Measurements from ENCODE around the gene SPARC.
"Not testable (repeated sequence)": the region's sequence is repeated elsewhere in the genome, so short reads cannot be mapped to it uniquely, and the experiment has no call there.

SPARC gene

DNA sequence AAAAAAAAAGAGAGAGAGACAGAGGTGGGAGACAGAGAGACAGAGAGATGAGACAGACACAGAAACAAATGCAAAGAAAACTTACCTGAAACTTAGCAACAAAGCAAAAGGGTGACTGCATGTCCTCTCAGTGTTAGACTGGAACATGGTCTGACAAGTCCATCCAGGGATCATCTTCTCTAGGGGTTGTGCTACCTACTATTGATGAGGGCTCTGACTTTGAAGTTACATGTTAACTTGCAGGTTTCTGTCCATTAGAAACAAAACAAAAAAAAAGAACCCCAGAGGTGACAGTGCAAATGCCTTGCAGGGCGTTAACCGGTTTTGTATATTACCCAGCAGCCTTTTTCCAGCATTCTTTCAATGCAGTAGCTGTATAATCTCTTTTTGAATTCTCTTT lies 13.6 kb upstream of the SPARC start:
- DNase-seq = no peak

DNA sequence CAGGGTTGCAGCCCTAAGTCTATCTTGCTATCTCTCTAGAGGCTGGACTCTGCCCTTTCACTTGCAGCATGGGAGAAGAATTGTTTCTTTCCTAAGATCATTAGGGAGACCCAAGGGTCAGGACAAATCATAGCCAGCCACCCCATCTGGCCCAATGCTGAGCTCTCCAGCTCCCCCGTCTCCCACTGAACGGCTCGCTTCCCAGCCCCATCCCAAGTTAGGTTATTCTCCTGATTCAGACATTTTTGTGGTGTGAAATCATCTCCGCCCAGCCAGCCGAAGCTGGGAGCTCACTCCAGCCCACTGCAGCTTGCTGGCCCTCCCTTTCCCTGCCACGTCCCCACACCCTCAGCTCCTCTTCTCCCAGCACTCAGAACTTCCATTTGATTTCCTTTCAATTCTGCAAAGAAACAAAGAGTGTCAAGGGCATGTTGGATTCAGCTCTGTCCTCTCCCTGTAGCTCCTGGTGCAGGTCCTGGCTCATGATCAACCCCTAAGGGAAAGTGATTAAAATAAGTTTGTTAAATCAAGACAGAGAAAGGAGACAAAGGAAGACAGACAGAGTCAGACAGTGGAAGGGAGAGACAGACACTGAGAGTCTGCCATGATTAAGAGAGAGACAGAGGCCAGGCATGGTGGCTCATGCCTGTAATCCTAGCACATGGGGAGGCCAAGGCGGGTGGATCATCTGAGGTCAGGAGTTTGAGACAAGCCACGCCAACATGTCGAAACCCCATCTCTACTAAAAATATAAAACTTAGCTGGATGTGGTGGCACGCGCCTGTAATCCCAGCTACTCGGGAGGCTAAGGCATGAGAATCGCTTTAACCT lies 12.6 kb upstream of the SPARC start:
- DNase-seq = no peak

GRCh38 chr5:151698081-151698480 lies 11.4 kb upstream of the SPARC start:
- not testable (repeated sequence) for DNase-seq

- DNase-seq = no peak
Measured at GRCh38 chr5:151697452-151697851, 10.7 kb upstream of the SPARC start.

- no peak for DNase-seq
Measured at GRCh38 chr5:151696470-151697061, 9.9 kb upstream of the SPARC start.

- no peak for DNase-seq
Measured at GRCh38 chr5:151695464-151695863, 8.7 kb upstream of the SPARC start.

GRCh38 chr5:151694035-151694485 lies 7.3 kb upstream of the SPARC start:
- DNase-seq = no peak

GRCh38 chr5:151692312-151692711 lies 5.6 kb upstream of the SPARC start:
- no peak for DNase-seq

- no peak for DNase-seq
Measured at GRCh38 chr5:151691706-151692105, 5.0 kb upstream of the SPARC start.

GRCh38 chr5:151689591-151689990 lies 2.9 kb upstream of the SPARC start:
- DNase-seq = not testable (repeated sequence)

DNA sequence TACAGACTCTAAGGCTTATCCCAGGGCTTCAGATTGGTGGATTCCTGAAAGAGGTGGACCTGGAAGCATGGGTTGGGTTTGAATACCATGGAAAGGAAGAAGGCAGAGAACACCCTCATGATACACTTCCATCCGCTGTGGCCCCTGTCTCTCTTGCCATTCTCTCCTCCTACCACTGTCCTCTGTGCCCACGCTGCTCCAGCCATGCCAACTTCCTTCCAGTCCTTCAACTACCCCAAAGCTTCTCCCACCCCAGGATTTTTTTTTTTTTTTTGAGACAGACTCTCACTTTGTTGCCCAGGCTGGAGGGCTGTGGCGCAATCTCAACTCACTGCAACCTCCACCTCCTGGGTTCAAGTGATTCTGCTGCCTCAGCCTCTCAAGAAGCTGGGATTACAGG lies 1.7 kb upstream of the SPARC start:
- no peak for DNase-seq

GRCh38 chr5:151685749-151686673 lies 704 bp downstream of the SPARC start:
- DNase-seq = no peak

- no peak for DNase-seq
Measured at GRCh38 chr5:151684690-151685361, 1.9 kb downstream of the SPARC start.

DNA sequence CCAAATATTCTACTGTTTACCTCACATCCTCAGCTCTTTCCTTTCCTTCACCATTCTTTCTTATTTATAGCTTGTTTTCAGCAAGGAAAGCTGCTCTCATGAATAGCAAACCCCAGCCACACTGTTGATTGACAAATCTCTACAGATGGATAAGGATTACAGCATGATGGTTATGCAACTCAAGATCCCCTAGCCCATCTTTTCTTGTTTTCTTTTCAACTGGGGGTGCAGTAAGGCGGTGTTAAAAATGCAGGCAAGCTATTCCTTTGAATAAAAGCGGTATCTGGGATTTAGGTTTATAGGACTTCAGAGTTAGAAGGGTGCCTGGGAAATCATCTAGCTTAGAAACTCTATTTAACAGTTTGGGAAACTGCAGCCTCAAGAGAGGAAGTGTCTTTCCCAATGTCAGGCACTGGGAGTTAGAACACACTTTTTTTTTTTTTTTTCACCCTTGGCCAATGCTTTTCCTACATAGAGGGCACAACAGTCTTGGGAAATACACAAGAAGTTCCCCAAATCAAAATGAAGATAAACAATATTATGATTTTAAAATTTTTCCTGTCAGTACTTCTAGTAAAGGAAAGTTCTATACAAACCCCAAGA lies 2.6 kb downstream of the SPARC start:
- no peak for DNase-seq

- no peak for DNase-seq
Measured at GRCh38 chr5:151683444-151683843, 3.3 kb downstream of the SPARC start.

GRCh38 chr5:151682751-151683331 lies 3.9 kb downstream of the SPARC start:
- DNase-seq = no peak

GRCh38 chr5:151682240-151682639 lies 4.5 kb downstream of the SPARC start:
- DNase-seq = no peak

GRCh38 chr5:151680944-151681427 lies 5.7 kb downstream of the SPARC start:
- no peak for DNase-seq

DNA sequence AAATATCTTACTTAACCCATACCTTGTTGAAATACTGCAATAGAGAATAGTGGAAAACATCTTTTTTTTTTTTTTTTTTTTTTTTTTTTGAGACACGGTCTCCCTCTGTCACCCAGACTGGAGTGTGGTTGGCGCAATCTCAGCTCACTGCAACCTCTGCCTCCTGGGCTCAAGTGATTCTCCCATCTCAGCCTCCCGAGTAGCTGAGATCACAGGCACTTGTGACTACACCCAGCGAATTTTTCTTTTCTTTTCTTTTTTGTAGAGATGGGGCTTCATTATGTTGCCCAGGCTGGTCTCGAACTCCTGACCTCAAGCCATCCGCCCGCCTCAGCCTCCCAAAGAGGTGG lies 6.6 kb downstream of the SPARC start:
- not testable (repeated sequence) for DNase-seq

- no peak for DNase-seq
Measured at GRCh38 chr5:151679421-151680155, 7.1 kb downstream of the SPARC start.

- DNase-seq = no peak
Measured at GRCh38 chr5:151678713-151679112, 8.0 kb downstream of the SPARC start.
